ENCODE data around the gene SP8. TPM values are rescaled to one million over a fixed set of nuclear protein-coding genes. Genes with fewer than 3 reads are reported as not detected.
A peak's percentile ranks its signal among the peaks of the same experiment; 100 is the strongest.

SP8 gene
- total RNA-seq, 1 donor from 2014 or later = not detected

GRCh38 chr7:20797042-20797461 is 10.4 kb upstream of the SP8 start:
- Mint-ChIP-seq H3K4me1 (peaks cover 8% of the 10 kb centered on the region), H3K9me3 (no peaks in the 10 kb centered on the region), H3K27me3 (ENCODE audit: low read depth) (peaks cover 90% of the 10 kb centered on the region), H3K36me3 (no peaks in the 10 kb centered on the region), H3K27ac (no peak overlapping the region), H3K4me3 (peak overlapping the region; percentile 74)
- no peak for DNase-seq (ENCODE audit: low spot score in 2 of 2, unreplicated experiment in 2 of 2)
- no peak for TF ChIP-seq CTCF (IDR thresholded peaks at IDR 0.05; ENCODE audit: unreplicated experiment)

- H3K9me3 Mint-ChIP-seq = no peaks in the 10 kb centered on the region
- no peaks in the 10 kb centered on the region for H3K36me3 Mint-ChIP-seq
- no peak overlapping the region for H3K4me3 Mint-ChIP-seq
- no peak overlapping the region for H3K27ac Mint-ChIP-seq
- no peak for DNase-seq (ENCODE audit: low spot score in 2 of 2, unreplicated experiment in 2 of 2)
- peaks cover 8% of the 10 kb centered on the region for H3K4me1 Mint-ChIP-seq
- peaks cover 92% of the 10 kb centered on the region for H3K27me3 Mint-ChIP-seq (ENCODE audit: low read depth)
- no peak for TF ChIP-seq CTCF (IDR thresholded peaks at IDR 0.05; ENCODE audit: unreplicated experiment)
Measured at GRCh38 chr7:20796500-20796899, 9.8 kb upstream of the SP8 start.

- no peak overlapping the region for H3K4me3 Mint-ChIP-seq
- no peak for TF ChIP-seq CTCF (IDR thresholded peaks at IDR 0.05; ENCODE audit: unreplicated experiment)
- no peaks in the 10 kb centered on the region for H3K36me3 Mint-ChIP-seq
- H3K27ac Mint-ChIP-seq = no peak overlapping the region
- H3K27me3 Mint-ChIP-seq (ENCODE audit: low read depth) = peaks cover 92% of the 10 kb centered on the region
- peaks cover 10% of the 10 kb centered on the region for H3K4me1 Mint-ChIP-seq
- H3K9me3 Mint-ChIP-seq = no peaks in the 10 kb centered on the region
- no peak for DNase-seq (ENCODE audit: low spot score in 2 of 2, unreplicated experiment in 2 of 2)
Measured at GRCh38 chr7:20795881-20796280, 9.2 kb upstream of the SP8 start.

- H3K9me3 Mint-ChIP-seq = no peaks in the 10 kb centered on the region
- TF ChIP-seq CTCF (IDR thresholded peaks at IDR 0.05; ENCODE audit: unreplicated experiment) = no peak
- H3K36me3 Mint-ChIP-seq = no peaks in the 10 kb centered on the region
- H3K27me3 Mint-ChIP-seq (ENCODE audit: low read depth) = peaks cover 92% of the 10 kb centered on the region
- no peak overlapping the region for H3K27ac Mint-ChIP-seq
- H3K4me3 Mint-ChIP-seq = no peak overlapping the region
- H3K4me1 Mint-ChIP-seq = peaks cover 10% of the 10 kb centered on the region
- DNase-seq (ENCODE audit: low spot score in 2 of 2, unreplicated experiment in 2 of 2) = no peak
Measured at GRCh38 chr7:20795361-20795760, 8.7 kb upstream of the SP8 start.

GRCh38 chr7:20794676-20795075 is 8.0 kb upstream of the SP8 start:
- Mint-ChIP-seq H3K9me3 (no peaks in the 10 kb centered on the region), H3K36me3 (no peaks in the 10 kb centered on the region), H3K27me3 (ENCODE audit: low read depth) (peaks cover 92% of the 10 kb centered on the region), H3K27ac (no peak overlapping the region), H3K4me1 (peaks cover 10% of the 10 kb centered on the region), H3K4me3 (no peak overlapping the region)
- no peak for TF ChIP-seq CTCF (IDR thresholded peaks at IDR 0.05; ENCODE audit: unreplicated experiment)
- DNase-seq (ENCODE audit: low spot score in 2 of 2, unreplicated experiment in 2 of 2) = no peak

Measured in mesothelial cell of epicardium (in vitro differentiated cells).